Left ventricle myocardium inferior (tissue), 1 donor: Measurements from ENCODE around the gene TMEM260. TPM values are rescaled to one million over a fixed set of nuclear protein-coding genes. Genes with fewer than 3 reads are reported as not detected.

Experiments used
- DNase-seq: peaks from one replicate; pipeline ENCODE4 v3.0.0-alpha.2; 2020
- H3K27ac ChIP-seq: fragments of 200-600 bp; replicated peaks from 2 replicates; pipeline ENCODE4 v1.8.0; 2021
- H3K27me3 ChIP-seq: fragments of 200-600 bp; 2 replicates; pipeline ENCODE4 v1.8.0; 2021; ENCODE audit warnings: low read depth
- H3K36me3 ChIP-seq: fragments of 200-600 bp; 2 replicates; pipeline ENCODE4 v1.8.0; 2021
- H3K4me1 ChIP-seq: fragments of 200-600 bp; 2 replicates; pipeline ENCODE4 v1.8.0; 2021
- H3K4me3 ChIP-seq: fragments of 200-600 bp; 2 replicates; pipeline ENCODE4 v1.8.0; 2021; ENCODE audit warnings: mild to moderate bottlenecking, moderate library complexity
- H3K9me3 ChIP-seq: fragments of 200-600 bp; replicated peaks from 2 replicates; pipeline ENCODE4 v1.8.0; 2021
- CTCF ChIP-seq: fragments of 200-600 bp; IDR thresholded peaks from 2 replicates; pipeline ENCODE4 v1.8.0; 2021; ENCODE audit warnings: antibody characterized with exemption, mild to moderate bottlenecking, borderline replicate concordance
- intact Hi-C: fragments of 100-400 bp; cut with micrococcal nuclease; formaldehyde crosslinking; loops from one replicate; pipeline ENCODE4 v1.11.0; 2022
- total RNA-seq: library from RNA; stranded (reverse); fragmentation: NEBNext Ultra II Directional; extraction: Animal tissue kit (Norgen Biotek cat#: 25700); gene quantifications from one replicate; pipeline ENCODE4 v1.2.1, GENCODE V29; 2021
- donor health status: DM: no; HTN: yes; CAD: no; lungs with severe emphysema.

The TMEM260 gene
- total RNA-seq, 1 donor from 2014 or later: 5.1 TPM

GRCh38 chr14:56630707-56631106 is 51.1 kb downstream of the TMEM260 start:
- Histone ChIP-seq H3K27ac (no peak overlapping the region), H3K36me3 (peaks cover 96% of the 10 kb centered on the region), H3K4me3 (no peak overlapping the region), H3K27me3 (no peaks in the 10 kb centered on the region), H3K4me1 (no peaks in the 10 kb centered on the region), H3K9me3 (peaks cover 32% of the 10 kb centered on the region)
- intact Hi-C loops: no loop called here
- DNase-seq: no peak
- TF ChIP-seq CTCF: no peak

- no peak for DNase-seq
- TF ChIP-seq CTCF: no peak
- intact Hi-C loops: no loop called here
- H3K36me3 ChIP-seq: peaks cover 96% of the 10 kb centered on the region
- no peaks in the 10 kb centered on the region for H3K27me3 ChIP-seq
- no peak overlapping the region for H3K27ac ChIP-seq
- no peaks in the 10 kb centered on the region for H3K4me1 ChIP-seq
- peaks cover 32% of the 10 kb centered on the region for H3K9me3 ChIP-seq
- H3K4me3 ChIP-seq: no peak overlapping the region
Measured at GRCh38 chr14:56632195-56632594, 52.6 kb downstream of the TMEM260 start.

GRCh38 chr14:56633544-56633943 is 53.9 kb downstream of the TMEM260 start:
- no peak overlapping the region for H3K4me3 ChIP-seq
- no peak for DNase-seq
- H3K27me3 ChIP-seq: no peaks in the 10 kb centered on the region
- H3K36me3 ChIP-seq: peaks cover 96% of the 10 kb centered on the region
- peaks cover 22% of the 10 kb centered on the region for H3K9me3 ChIP-seq
- no peaks in the 10 kb centered on the region for H3K4me1 ChIP-seq
- intact Hi-C loops: no loop called here
- TF ChIP-seq CTCF: no peak
- H3K27ac ChIP-seq: no peak overlapping the region

- no peaks in the 10 kb centered on the region for H3K4me1 ChIP-seq
- intact Hi-C loops: no loop called here
- peaks cover 10% of the 10 kb centered on the region for H3K9me3 ChIP-seq
- H3K27me3 ChIP-seq: no peaks in the 10 kb centered on the region
- no peak overlapping the region for H3K4me3 ChIP-seq
- peaks cover 96% of the 10 kb centered on the region for H3K36me3 ChIP-seq
- TF ChIP-seq CTCF: no peak
- no peak overlapping the region for H3K27ac ChIP-seq
- DNase-seq: no peak
Measured at GRCh38 chr14:56635041-56635440, 55.4 kb downstream of the TMEM260 start.

- no peak overlapping the region for H3K27ac ChIP-seq
- no peaks in the 10 kb centered on the region for H3K9me3 ChIP-seq
- TF ChIP-seq CTCF: no peak
- intact Hi-C loops: no loop called here
- no peak for DNase-seq
- peaks cover 5% of the 10 kb centered on the region for H3K4me1 ChIP-seq
- no peak overlapping the region for H3K4me3 ChIP-seq
- H3K36me3 ChIP-seq: peaks cover 8% of the 10 kb centered on the region
- H3K27me3 ChIP-seq: no peaks in the 10 kb centered on the region
Measured at GRCh38 chr14:56647493-56647892, 67.9 kb downstream of the TMEM260 start.
